GM12892 (cell line): ENCODE measurements around the gene KCNMB2.
A peak's percentile ranks its signal among the peaks of the same experiment; 100 is the strongest.

Source experiments
- DNase-seq: peaks from one replicate; pipeline ENCODE4 v3.0.0; 2011; ENCODE audit not compliant: insufficient read length
- FAIRE-seq: peaks from 2 replicates; lab custom pipeline; 2011; peaks lifted over from hg19 to GRCh38; lab: Jason Lieb, UNC
- POLR2A ChIP-seq: IDR thresholded peaks from 2 replicates; pipeline ENCODE4 v1.6.1; 2011; ENCODE audit warnings: low read depth, low read length, control low read depth
- POLR2AphosphoS5 ChIP-seq: IDR thresholded peaks from 2 replicates; pipeline ENCODE4 v1.6.1; 2011; ENCODE audit warnings: low read depth, low read length, control low read depth
- TAF1 ChIP-seq: IDR thresholded peaks from 2 replicates; pipeline ENCODE4 v1.6.1; 2011; ENCODE audit warnings: low read depth, mild to moderate bottlenecking, control low read depth, low read length, borderline replicate concordance

KCNMB2 gene

DNA sequence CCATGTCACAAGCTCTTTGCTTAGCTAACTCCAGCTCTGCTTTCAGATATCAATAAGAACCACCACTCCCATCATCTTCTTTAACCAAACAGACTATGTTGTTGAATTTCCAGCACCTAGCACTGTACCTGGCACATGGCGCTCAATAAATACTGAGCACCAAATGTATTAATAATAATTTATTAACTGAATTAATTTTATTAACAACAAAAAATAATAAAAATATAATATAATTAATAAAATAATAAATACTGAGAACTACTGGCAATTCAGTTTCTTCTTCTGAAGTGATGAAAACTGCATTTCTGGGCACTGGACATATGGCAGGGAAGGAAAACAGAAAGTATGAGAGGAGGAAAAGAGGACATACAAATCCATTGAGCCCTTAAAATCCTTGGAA lies 271.5 kb downstream of the KCNMB2 start:
- FAIRE-seq, result no peak
- DNase-seq, result no peak
- TF ChIP-seq POLR2A (no peak), POLR2AphosphoS5 (no peak), TAF1 (no peak)

GRCh38 chr3:178808748-178809147 lies 272.5 kb downstream of the KCNMB2 start:
- FAIRE-seq (no peak), DNase-seq (no peak)
- TF ChIP-seq POLR2AphosphoS5 (no peak), TAF1 (no peak), POLR2A (no peak)

GRCh38 chr3:178810181-178810580 lies 273.9 kb downstream of the KCNMB2 start:
- no peak for TF ChIP-seq TAF1
- TF ChIP-seq POLR2AphosphoS5, result no peak
- TF ChIP-seq POLR2A, result no peak
- DNase-seq, result no peak
- peak; percentile 78 for FAIRE-seq

- TF ChIP-seq POLR2A (no peak), TAF1 (no peak), POLR2AphosphoS5 (no peak)
- no peak for DNase-seq
- FAIRE-seq, result no peak
These were observed 286.5 kb downstream of the KCNMB2 start for GRCh38 chr3:178822722-178823121.

GRCh38 chr3:178823150-178823549 lies 286.9 kb downstream of the KCNMB2 start:
- DNase-seq (no peak), FAIRE-seq (no peak)
- TF ChIP-seq TAF1 (no peak), POLR2A (no peak), POLR2AphosphoS5 (no peak)

DNA sequence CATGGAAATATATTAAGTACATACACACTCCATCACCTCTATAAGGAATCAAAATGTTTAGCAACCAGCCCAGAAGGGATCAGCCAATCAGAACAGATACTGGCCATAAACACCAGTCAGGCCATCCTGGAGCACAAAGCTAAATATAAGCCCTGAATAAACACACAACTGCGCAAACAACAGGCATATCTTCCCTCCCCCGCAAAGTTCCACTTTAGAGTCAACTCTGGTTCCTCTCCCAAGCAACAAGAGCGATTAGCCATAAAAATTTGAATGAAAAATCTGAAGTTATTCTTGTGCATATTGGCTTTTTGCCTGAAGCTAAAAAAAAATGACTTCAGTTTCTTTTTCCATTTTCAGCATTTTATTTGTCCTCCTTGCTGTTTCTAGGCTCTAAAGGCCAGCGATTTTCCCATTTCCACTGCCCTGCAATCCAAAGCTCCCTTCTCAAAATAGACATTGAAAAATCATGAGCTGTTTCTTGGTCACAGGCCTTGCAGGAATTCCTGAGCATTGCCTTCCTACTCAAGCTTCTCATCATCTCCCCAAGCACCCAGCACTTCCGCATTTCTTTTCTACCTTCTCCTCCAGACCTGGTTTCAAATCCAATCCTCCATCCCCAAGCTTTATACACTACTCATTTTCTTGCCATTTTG lies 287.5 kb downstream of the KCNMB2 start:
- DNase-seq, result no peak
- FAIRE-seq, result no peak
- no peak for TF ChIP-seq POLR2A
- TF ChIP-seq TAF1, result no peak
- no peak for TF ChIP-seq POLR2AphosphoS5

DNA sequence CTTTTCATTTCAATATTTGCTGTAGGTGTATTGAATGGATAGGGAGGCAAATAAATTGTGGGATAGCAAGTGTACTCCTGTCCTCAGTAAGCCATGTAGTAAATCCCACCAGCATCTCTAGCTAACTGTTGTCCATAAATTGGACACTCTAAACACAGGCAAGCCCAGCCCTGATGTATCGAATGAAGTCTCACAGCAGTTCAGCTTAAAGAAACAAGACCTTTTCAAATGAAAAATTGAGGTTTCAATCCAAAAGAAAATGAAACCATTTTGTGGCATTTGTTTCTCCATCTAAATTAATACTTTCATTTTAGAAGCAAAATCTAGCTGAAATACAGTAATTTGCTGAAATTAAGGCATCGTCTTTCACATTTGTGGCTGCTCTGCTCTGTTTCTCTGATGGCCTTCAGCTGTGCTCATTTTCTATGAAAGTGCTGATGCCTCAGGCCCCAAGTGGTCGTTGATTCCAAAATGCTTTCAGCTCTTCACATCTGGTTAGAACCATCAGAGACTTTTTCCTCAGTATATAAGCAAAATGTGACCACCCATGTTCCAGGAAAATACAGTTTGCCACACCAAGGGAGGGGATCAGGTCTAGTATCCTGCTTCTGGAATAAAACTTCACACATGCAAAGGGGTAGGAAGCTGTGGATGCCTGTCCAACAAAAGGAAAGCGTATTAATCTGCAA lies 290.3 kb downstream of the KCNMB2 start:
- DNase-seq (no peak), FAIRE-seq (peak; percentile 56)
- no peak for TF ChIP-seq POLR2AphosphoS5
- TF ChIP-seq TAF1, result no peak
- no peak for TF ChIP-seq POLR2A

- no peak for DNase-seq
- TF ChIP-seq TAF1 (no peak), POLR2A (no peak), POLR2AphosphoS5 (no peak)
- no peak for FAIRE-seq
These were observed 291.1 kb downstream of the KCNMB2 start for GRCh38 chr3:178827285-178827856.

DNA sequence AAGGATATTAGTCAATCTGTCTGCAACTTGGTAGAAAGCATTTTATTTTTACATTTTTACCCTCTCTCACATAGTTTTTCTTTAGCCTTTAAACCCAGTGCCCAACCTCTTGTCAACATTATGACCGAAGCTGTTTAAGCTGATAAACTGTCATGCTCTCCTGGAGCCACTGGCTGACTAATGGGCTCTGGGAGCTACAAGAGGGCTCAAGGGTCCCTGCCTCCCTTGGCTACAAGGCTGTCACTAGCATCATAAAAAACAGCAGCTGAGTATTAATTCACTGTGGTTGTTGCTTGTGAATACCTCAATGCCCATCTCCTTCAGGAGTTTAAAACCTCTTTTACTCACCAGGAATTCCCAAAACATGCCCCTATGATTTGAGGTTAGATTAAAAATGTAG lies 297.5 kb downstream of the KCNMB2 start:
- FAIRE-seq (no peak), DNase-seq (no peak)
- no peak for TF ChIP-seq POLR2A
- TF ChIP-seq POLR2AphosphoS5, result no peak
- TF ChIP-seq TAF1, result no peak

DNA sequence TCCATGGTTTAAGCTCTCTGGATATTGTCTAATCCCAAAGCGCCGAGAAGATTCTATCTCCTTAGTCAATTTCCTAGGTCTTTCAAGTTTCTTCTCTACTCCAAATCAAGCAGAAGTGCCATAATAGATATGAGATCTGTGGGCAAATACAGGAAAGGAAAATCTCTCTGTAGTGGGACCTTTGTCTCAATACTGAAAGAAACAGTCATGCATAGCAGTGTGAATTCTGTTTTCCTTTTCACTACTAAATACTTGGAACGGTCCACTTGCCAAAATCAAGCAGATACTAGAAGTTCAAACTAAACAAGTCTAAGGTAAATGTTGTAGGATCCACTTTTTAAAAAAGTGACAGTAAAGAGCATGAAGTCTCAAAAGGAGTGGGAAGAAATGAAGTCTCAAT lies 298.8 kb downstream of the KCNMB2 start:
- no peak for TF ChIP-seq POLR2A
- no peak for TF ChIP-seq POLR2AphosphoS5
- no peak for TF ChIP-seq TAF1
- FAIRE-seq, result no peak
- DNase-seq, result no peak

DNA sequence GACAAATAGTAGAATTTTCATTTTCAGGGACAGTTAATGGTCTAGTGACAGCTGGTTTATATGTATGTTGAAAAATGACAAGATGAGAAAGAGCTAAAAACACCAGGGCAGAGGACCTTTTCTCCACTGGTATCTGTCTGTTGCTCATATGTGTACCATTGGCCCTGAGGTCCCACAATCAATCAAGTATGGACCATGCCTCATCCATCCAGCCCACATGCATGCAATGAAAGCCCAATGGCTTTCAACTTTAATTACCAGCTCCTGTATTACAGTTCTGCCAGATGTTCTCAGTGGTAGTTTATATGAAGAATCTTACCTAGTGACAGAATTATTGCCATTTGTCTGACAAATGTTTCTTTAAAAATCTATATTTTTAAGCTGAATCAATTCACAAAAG lies 301.3 kb downstream of the KCNMB2 start:
- no peak for FAIRE-seq
- TF ChIP-seq TAF1 (no peak), POLR2A (no peak), POLR2AphosphoS5 (no peak)
- no peak for DNase-seq

DNA sequence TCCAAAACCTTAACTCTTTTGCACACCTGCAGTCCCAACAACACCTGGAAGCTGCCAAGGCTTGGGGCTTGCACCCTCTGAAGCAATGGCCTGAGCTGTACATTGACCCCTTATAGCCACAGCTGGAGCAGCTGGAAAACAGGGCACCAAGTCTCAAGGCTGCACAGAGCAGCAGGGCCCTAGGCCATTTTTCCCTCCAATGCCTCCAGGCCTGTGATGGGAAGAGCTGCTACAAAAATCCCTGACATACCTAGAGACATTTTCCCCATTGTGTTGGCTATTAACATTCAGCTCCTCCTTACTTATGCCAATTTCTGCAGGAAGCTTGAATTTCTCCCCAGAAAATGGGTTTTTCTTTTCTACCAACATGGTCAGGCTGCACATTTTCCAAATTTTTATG lies 304.4 kb downstream of the KCNMB2 start:
- DNase-seq, result no peak
- no peak for FAIRE-seq
- no peak for TF ChIP-seq POLR2A
- TF ChIP-seq TAF1, result no peak
- no peak for TF ChIP-seq POLR2AphosphoS5
